Glutamatergic neuron (in vitro differentiated cells): Measurements from ENCODE around the gene IPO4. TPM values are rescaled to one million over a fixed set of nuclear protein-coding genes. Genes with fewer than 3 reads are reported as not detected.

Experiments used
- DNase-seq: peaks from one replicate; pipeline ENCODE4 v3.0.0; 2022
- H3K27ac Mint-ChIP-seq: one replicate; pipeline ENCODE4 v1.8.0; 2020; ENCODE audit warnings: mild to moderate bottlenecking, mixed read lengths, inconsistent platforms; ENCODE audit not compliant: unreplicated experiment
- H3K27me3 Mint-ChIP-seq: one replicate; pipeline ENCODE4 v1.8.0; 2020; ENCODE audit warnings: mild to moderate bottlenecking, moderate library complexity, mixed read lengths, inconsistent platforms; ENCODE audit not compliant: unreplicated experiment
- H3K36me3 Mint-ChIP-seq: one replicate; pipeline ENCODE4 v1.8.0; 2020; ENCODE audit warnings: mild to moderate bottlenecking, mixed read lengths, inconsistent platforms; ENCODE audit not compliant: unreplicated experiment
- H3K4me1 Mint-ChIP-seq: one replicate; pipeline ENCODE4 v1.8.0; 2020; ENCODE audit warnings: mild to moderate bottlenecking, low read depth, mixed read lengths, inconsistent platforms; ENCODE audit not compliant: unreplicated experiment
- H3K4me3 Mint-ChIP-seq: one replicate; pipeline ENCODE4 v1.8.0; 2020; ENCODE audit warnings: mild to moderate bottlenecking, mixed read lengths, inconsistent platforms; ENCODE audit not compliant: unreplicated experiment
- H3K9me3 Mint-ChIP-seq: one replicate; pipeline ENCODE4 v1.8.0; 2020; ENCODE audit warnings: mild to moderate bottlenecking, moderate library complexity, mixed read lengths, inconsistent platforms; ENCODE audit not compliant: unreplicated experiment
- CTCF ChIP-seq: fragments of 200-600 bp; sonication (generic); IDR thresholded peaks from one replicate; pipeline ENCODE4 v1.5.0; 2021; ENCODE audit not compliant: partially characterized antibody, unreplicated experiment
- microRNA-seq: library from miRNA; unstranded; fragments of <30 nt; microRNA quantifications from one replicate; pipeline ENCODE4, GENCODE V29; 2020; ENCODE audit not compliant: unreplicated experiment
- total RNA-seq: library from RNA; stranded (reverse); fragmentation: NEBNext Ultra II Directional; extraction: Animal tissue kit (Norgen Biotek cat#: 25700); gene quantifications from one replicate; pipeline ENCODE4 v1.2.1, GENCODE V29; 2021; ENCODE audit not compliant: unreplicated experiment

Gene IPO4
- total RNA-seq, 1 donor from 2014 or later: 25.5 TPM

- Mint-ChIP-seq H3K9me3 (peaks cover 10% of the 10 kb centered on the region), H3K4me1 (peaks cover 25% of the 10 kb centered on the region), H3K27me3 (peaks cover 12% of the 10 kb centered on the region), H3K4me3 (peak overlapping the region; percentile 70), H3K27ac (peak overlapping the region; percentile 78), H3K36me3 (no peaks in the 10 kb centered on the region)
- TF ChIP-seq CTCF: no peak
- DNase-seq: peak; percentile 23
Measured at GRCh38 chr14:24130717-24131548, 57.7 kb downstream of the IPO4 start.

- H3K4me3 Mint-ChIP-seq: peak within 1 kb of the TSS; percentile 70
- H3K27me3 Mint-ChIP-seq: peaks cover 10% of the 10 kb centered on the region
- H3K36me3 Mint-ChIP-seq: no peaks in the 10 kb centered on the region
- DNase-seq: no peak
- no peak for TF ChIP-seq CTCF
- peak within 1 kb of the TSS; percentile 78 for H3K27ac Mint-ChIP-seq
- peaks cover 8% of the 10 kb centered on the region for H3K9me3 Mint-ChIP-seq
- H3K4me1 Mint-ChIP-seq: peaks cover 22% of the 10 kb centered on the region
Measured at GRCh38 chr14:24130380-24130716, 58.3 kb downstream of the IPO4 start, which contains the start of gene FITM1. FITM1 (plus strand) TSS chr14:24130659; CDS start chr14:24131564, 905 bp downstream.

Small RNA genes within 50 kb of the gene (microRNA-seq; reads per million reads assigned to microRNA genes)
- gene MIR7703: not detected

Other genes starting within 250 kb of the IPO4 start
- gene DHRS4, start 235.0 kb downstream of the IPO4 start, total RNA-seq: 6.1 TPM
- 10.4 TPM for gene DHRS4L2, start 199.9 kb downstream of the IPO4 start, total RNA-seq
- 108 TPM for gene CARMIL3, start 136.8 kb downstream of the IPO4 start, total RNA-seq
- gene CPNE6, start 117.3 kb downstream of the IPO4 start, total RNA-seq: 0.44 TPM
- gene PCK2, start 94.5 kb downstream of the IPO4 start, total RNA-seq: 99.9 TPM
- gene DCAF11, start 74.0 kb downstream of the IPO4 start, total RNA-seq: 54.1 TPM
- gene NRL, start 73.9 kb downstream of the IPO4 start, total RNA-seq: 3.7 TPM
- 0.66 TPM for gene FITM1, start 58.2 kb downstream of the IPO4 start, total RNA-seq
- gene PSME1, start 52.6 kb downstream of the IPO4 start, total RNA-seq: 35.7 TPM
- gene EMC9, start 47.2 kb downstream of the IPO4 start, total RNA-seq: 18.1 TPM
- gene PSME2, start 42.2 kb downstream of the IPO4 start, total RNA-seq: 58.9 TPM
- 88.2 TPM for gene RNF31, start 41.3 kb downstream of the IPO4 start, total RNA-seq
- gene IRF9, start 27.6 kb downstream of the IPO4 start, total RNA-seq: 31.0 TPM
- 136 TPM for gene REC8, start 16.7 kb downstream of the IPO4 start, total RNA-seq
- gene TM9SF1, start 6.6 kb upstream of the IPO4 start, total RNA-seq: 35.0 TPM
- gene TSSK4, start 16.9 kb upstream of the IPO4 start, total RNA-seq: not detected
- 32.4 TPM for gene CHMP4A, start 24.7 kb upstream of the IPO4 start, total RNA-seq
- 25.5 TPM for gene MDP1, start 27.2 kb upstream of the IPO4 start, total RNA-seq
- 169 TPM for gene NEDD8, start 43.6 kb upstream of the IPO4 start, total RNA-seq
- gene GMPR2, start 44.1 kb upstream of the IPO4 start, total RNA-seq: 55.8 TPM
- gene TINF2, start 53.8 kb upstream of the IPO4 start, total RNA-seq: 67.0 TPM
- 4.2 TPM for gene TGM1, start 74.4 kb upstream of the IPO4 start, total RNA-seq
- 30.3 TPM for gene RABGGTA, start 82.8 kb upstream of the IPO4 start, total RNA-seq
- 25.1 TPM for gene DHRS1, start 111.0 kb upstream of the IPO4 start, total RNA-seq
- 29.2 TPM for gene NOP9, start 111.0 kb upstream of the IPO4 start, total RNA-seq
- 1.8 TPM for gene CIDEB, start 119.2 kb upstream of the IPO4 start, total RNA-seq
- gene LTB4R2, start 121.3 kb upstream of the IPO4 start, total RNA-seq: 8.9 TPM
- 7.1 TPM for gene LTB4R, start 122.7 kb upstream of the IPO4 start, total RNA-seq
- not detected for gene ADCY4, start 146.3 kb upstream of the IPO4 start, total RNA-seq
- not detected for gene RIPK3, start 151.2 kb upstream of the IPO4 start, total RNA-seq
- 11.4 TPM for gene NFATC4, start 179.4 kb upstream of the IPO4 start, total RNA-seq
- gene NYNRIN, start 210.2 kb upstream of the IPO4 start, total RNA-seq: 33.5 TPM
- gene CBLN3, start 240.9 kb upstream of the IPO4 start, total RNA-seq: 0.51 TPM
- 28.9 TPM for gene KHNYN, start 241.1 kb upstream of the IPO4 start, total RNA-seq